RWPE2 (cell line): ENCODE data around the gene UBL3.

Experiments used
- ATAC-seq: fragments of 200-7000 bp; cut with Tn5 transposase; 3 replicates; pipeline ENCODE4 v1.9.1; 2021; ENCODE audit warnings: low read depth
- DNase-seq: peaks from one replicate; pipeline ENCODE4 v3.0.0-alpha.2; 2020; ENCODE audit warnings: low spot score
- H3K27ac ChIP-seq: fragments of 450-650 bp; 2 replicates; pipeline ENCODE4 v1.5.1; 2017; ENCODE audit warnings: mild to moderate bottlenecking; ENCODE audit not compliant: poor library complexity, severe bottlenecking
- H3K27me3 ChIP-seq: fragments of 250-450 bp; sonication (Bioruptor Pico); 2 replicates; pipeline ENCODE4 v1.5.1; 2021; ENCODE audit warnings: mild to moderate bottlenecking, moderate library complexity; ENCODE audit not compliant: insufficient read depth, poor library complexity, severe bottlenecking
- H3K36me3 ChIP-seq: fragments of 250-450 bp; sonication (Bioruptor Pico); 2 replicates; pipeline ENCODE4 v1.5.1; 2020; ENCODE audit warnings: low read depth, mild to moderate bottlenecking, moderate library complexity
- H3K4me1 ChIP-seq: fragments of 250-450 bp; sonication (Bioruptor Pico); 2 replicates; pipeline ENCODE4 v1.5.1; 2021; ENCODE audit warnings: mild to moderate bottlenecking, moderate library complexity; ENCODE audit not compliant: insufficient read depth, poor library complexity, severe bottlenecking
- H3K4me3 ChIP-seq: fragments of 250-450 bp; sonication (Bioruptor Pico); 2 replicates; pipeline ENCODE4 v1.5.1; 2021; ENCODE audit warnings: mild to moderate bottlenecking, moderate library complexity; ENCODE audit not compliant: severe bottlenecking
- H3K9me3 ChIP-seq: fragments of 250-450 bp; sonication (Bioruptor Pico); 2 replicates; pipeline ENCODE4 v1.5.1; 2021; ENCODE audit warnings: mild to moderate bottlenecking, moderate library complexity; ENCODE audit not compliant: severe bottlenecking
- CTCF ChIP-seq: fragments of 450-650 bp; IDR thresholded peaks from one replicate; pipeline ENCODE4 v1.5.1; 2017; ENCODE audit warnings: mild to moderate bottlenecking, moderate library complexity; ENCODE audit not compliant: poor library complexity, severe bottlenecking

UBL3 gene

DNA sequence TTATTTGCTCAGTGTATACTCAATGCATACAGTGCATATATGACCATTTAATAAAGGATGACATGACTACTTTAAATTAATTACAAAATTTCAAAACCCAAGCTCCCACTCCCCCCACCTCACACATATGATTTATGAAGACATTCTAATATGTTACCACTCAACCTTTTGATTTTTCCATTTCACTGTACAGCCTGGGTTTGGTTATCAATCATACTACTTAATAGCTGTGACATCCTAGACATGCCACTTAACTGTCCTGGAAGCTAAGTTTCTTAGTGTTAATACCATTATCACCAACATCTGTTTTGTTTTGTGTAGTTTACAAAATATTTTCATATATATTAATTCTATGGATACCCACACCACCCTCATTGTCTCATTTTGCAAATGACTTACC lies 42.2 kb downstream of the UBL3 start:
- Histone ChIP-seq H3K27ac (no peak overlapping the region), H3K4me3 (no peak overlapping the region), H3K36me3 (no peaks in the 10 kb centered on the region), H3K27me3 (no peaks in the 10 kb centered on the region), H3K4me1 (no peaks in the 10 kb centered on the region), H3K9me3 (no peaks in the 10 kb centered on the region)
- ATAC-seq = no peak
- DNase-seq = no peak
- TF ChIP-seq CTCF = no peak

GRCh38 chr13:29805994-29806979 lies 44.1 kb downstream of the UBL3 start:
- no peak for ATAC-seq

DNA sequence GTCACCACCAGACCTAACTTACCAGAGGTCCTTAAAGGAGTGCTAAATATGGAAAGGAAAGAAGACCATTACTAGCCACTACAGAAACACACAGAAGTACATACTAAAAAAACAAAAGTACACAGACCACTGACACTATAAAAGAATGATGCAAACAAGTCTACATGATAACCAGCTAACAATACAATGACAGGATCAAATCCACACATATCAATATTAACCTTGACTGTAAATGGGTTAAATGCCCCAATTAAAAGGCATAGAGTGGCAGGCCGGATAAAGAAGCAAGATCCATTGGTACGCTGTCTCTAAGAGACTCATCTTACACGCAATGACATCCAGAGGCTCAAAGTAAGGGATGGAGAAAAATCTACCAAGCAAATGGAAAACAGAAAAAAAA lies 47.2 kb downstream of the UBL3 start:
- no peak overlapping the region for H3K4me3 ChIP-seq
- DNase-seq (no peak), ATAC-seq (no peak)
- no peak overlapping the region for H3K27ac ChIP-seq
- H3K4me1 ChIP-seq = no peaks in the 10 kb centered on the region
- no peak for TF ChIP-seq CTCF
- H3K27me3 ChIP-seq = no peaks in the 10 kb centered on the region
- no peaks in the 10 kb centered on the region for H3K9me3 ChIP-seq
- no peaks in the 10 kb centered on the region for H3K36me3 ChIP-seq

More at GRCh38 chr13:29805994-29806979, 44.1 kb downstream of the UBL3 start:
- Histone ChIP-seq H3K36me3 (no peaks in the 10 kb centered on the region), H3K4me1 (no peaks in the 10 kb centered on the region), H3K27me3 (no peaks in the 10 kb centered on the region), H3K27ac (no peak overlapping the region), H3K4me3 (no peak overlapping the region), H3K9me3 (no peaks in the 10 kb centered on the region)
- no peak for DNase-seq
- no peak for TF ChIP-seq CTCF

- ATAC-seq = no peak
- H3K36me3 ChIP-seq = no peaks in the 10 kb centered on the region
- no peaks in the 10 kb centered on the region for H3K9me3 ChIP-seq
- no peaks in the 10 kb centered on the region for H3K4me1 ChIP-seq
- no peak overlapping the region for H3K4me3 ChIP-seq
- TF ChIP-seq CTCF = no peak
- no peak for DNase-seq
- no peak overlapping the region for H3K27ac ChIP-seq
- no peaks in the 10 kb centered on the region for H3K27me3 ChIP-seq
Measured at GRCh38 chr13:29802621-29803020, 47.8 kb downstream of the UBL3 start.
